Myocyte (in vitro differentiated cells): ENCODE data around the gene APOL2. TPM values are rescaled to one million over a fixed set of nuclear protein-coding genes. Genes with fewer than 3 reads are reported as not detected.
"Not testable (repeated sequence)": the region's sequence is repeated elsewhere in the genome, so short reads cannot be mapped to it uniquely, and the experiment has no call there.

Source experiments
- DNase-seq: peaks from one replicate; pipeline ENCODE4 v3.0.0-alpha.2; 2012; ENCODE audit warnings: low read depth
- total RNA-seq: library from RNA; depleted of rRNA; stranded (reverse); fragments of >200 nt; gene quantifications from 2 replicates; pipeline ENCODE4 v1.2.3, GENCODE V29; 2014

The APOL2 gene
- total RNA-seq, 1 donor from 2014 or later = 33.2 TPM

GRCh38 chr22:36201025-36201424, 38.3 kb downstream of the APOL2 start:
- DNase-seq = not testable (repeated sequence)

GRCh38 chr22:36199001-36199551, 40.3 kb downstream of the APOL2 start:
- peak; percentile 93 for DNase-seq

GRCh38 chr22:36198536-36198935, 40.8 kb downstream of the APOL2 start:
- DNase-seq = no peak

GRCh38 chr22:36197514-36198146, 41.7 kb downstream of the APOL2 start:
- DNase-seq = peak; percentile 44

GRCh38 chr22:36197065-36197440, 42.3 kb downstream of the APOL2 start:
- DNase-seq = peak; percentile 52

- DNase-seq = no peak
Observed at GRCh38 chr22:36196254-36197064, 42.9 kb downstream of the APOL2 start.

- DNase-seq = peak; percentile 81
Observed at GRCh38 chr22:36194971-36195370, 44.4 kb downstream of the APOL2 start.

- DNase-seq = no peak
Observed at GRCh38 chr22:36194385-36194784, 44.9 kb downstream of the APOL2 start.

- DNase-seq = no peak
Observed at GRCh38 chr22:36193577-36193976, 45.8 kb downstream of the APOL2 start.

GRCh38 chr22:36193171-36193570, 46.2 kb downstream of the APOL2 start:
- DNase-seq = no peak

- DNase-seq = no peak
Observed at GRCh38 chr22:36192542-36192941, 46.8 kb downstream of the APOL2 start.

- DNase-seq = peak; percentile 95
Observed at GRCh38 chr22:36191106-36191836, 48.1 kb downstream of the APOL2 start.

GRCh38 chr22:36187862-36188261, 51.5 kb downstream of the APOL2 start:
- DNase-seq = not testable (repeated sequence)

- DNase-seq = no peak
Observed at GRCh38 chr22:36185828-36186624, 53.3 kb downstream of the APOL2 start.

GRCh38 chr22:36184433-36185025, 54.8 kb downstream of the APOL2 start:
- DNase-seq = no peak

- peak; percentile 72 for DNase-seq
Observed at GRCh38 chr22:36183446-36183845, 55.9 kb downstream of the APOL2 start.

GRCh38 chr22:36182857-36183256, 56.5 kb downstream of the APOL2 start:
- peak; percentile 28 for DNase-seq

- no peak for DNase-seq
Observed at GRCh38 chr22:36182056-36182455, 57.3 kb downstream of the APOL2 start.

- DNase-seq = no peak
Observed at GRCh38 chr22:36180928-36181327, 58.4 kb downstream of the APOL2 start.
